GM21786 (cell line): ENCODE data around the gene SH3TC1.
A peak's percentile ranks its signal among the peaks of the same experiment; 100 is the strongest.

Experiments used
- ATAC-seq: cut with Tn5 transposase; IDR thresholded peaks from one replicate; pipeline ENCODE4 v1.9.1; 2021; ENCODE audit not compliant: unreplicated experiment

SH3TC1 gene

DNA sequence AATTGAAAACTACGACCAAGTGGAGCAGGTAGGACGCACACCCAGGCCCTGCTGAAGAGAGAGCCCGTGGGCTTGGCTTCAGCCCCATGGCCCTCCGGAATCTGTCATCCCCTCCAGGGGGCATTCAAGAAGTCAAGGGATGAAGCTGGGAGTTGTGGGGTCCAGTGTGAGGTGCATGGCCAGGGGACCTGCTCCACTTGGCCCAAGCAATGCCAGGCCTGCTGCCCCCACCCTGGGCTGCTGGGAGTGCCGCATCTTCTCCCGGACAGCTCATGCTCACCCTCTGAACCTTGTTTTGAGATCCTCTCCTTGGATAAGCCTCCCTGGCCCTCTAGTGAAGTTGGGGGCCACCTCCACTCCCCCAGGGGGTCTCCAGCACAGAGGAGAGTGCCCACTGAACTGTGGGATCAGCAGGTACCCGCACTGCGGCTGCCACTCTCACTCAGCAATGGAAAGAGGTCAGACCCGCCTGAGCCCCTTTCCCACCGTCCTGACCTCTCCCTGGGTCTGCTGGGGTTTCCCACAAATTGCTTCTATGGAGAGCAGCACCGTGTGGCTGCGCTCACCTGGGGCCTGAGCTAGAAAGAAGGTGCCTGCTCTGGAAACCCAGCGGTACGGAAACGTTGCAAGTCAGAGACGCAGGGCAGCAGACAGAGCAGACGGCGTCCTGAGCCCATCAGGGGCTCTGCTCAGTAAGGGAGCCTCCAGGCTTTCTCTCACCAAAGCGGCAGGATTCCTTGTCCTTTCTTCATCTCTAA is 35.5 kb upstream of the SH3TC1 start:
- no peak for ATAC-seq

DNA sequence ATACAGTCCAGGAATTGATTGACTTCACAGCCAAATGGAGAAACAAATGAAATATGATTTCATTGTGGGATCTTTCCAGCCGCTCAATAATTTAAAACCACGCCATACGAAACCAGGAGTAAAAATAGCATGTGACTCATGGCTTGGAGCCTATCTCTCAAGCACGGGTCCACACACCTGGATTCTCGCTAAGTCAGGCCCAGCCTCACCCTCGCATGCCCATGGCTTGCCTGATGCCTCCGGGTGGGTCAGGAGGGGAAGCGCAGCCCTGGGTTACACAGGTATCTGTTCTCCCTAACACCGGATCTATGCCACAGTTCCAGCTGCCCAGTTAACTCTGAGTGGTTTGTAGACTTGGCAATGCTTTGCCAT is 34.9 kb upstream of the SH3TC1 start:
- ATAC-seq: no peak

DNA sequence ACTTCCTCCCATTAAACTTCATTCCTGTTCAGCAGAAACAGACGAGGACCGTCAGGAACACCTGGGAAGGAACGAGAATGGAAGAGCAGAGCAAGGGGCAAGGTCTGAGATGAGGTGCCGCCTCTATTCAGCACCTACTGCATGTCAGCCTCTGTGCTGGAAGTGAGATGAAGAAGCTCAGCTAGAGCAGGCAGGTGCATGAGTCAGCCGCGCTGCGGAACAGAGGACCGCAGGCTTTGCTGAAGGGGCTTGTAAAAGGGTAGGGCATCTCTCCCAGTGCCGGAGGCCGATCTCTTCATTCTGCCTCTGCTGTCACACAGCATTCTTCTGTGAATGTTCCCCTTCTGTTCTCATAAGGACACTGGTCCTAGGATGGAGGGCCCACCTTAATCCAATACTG is 34.4 kb upstream of the SH3TC1 start:
- ATAC-seq: no peak

DNA sequence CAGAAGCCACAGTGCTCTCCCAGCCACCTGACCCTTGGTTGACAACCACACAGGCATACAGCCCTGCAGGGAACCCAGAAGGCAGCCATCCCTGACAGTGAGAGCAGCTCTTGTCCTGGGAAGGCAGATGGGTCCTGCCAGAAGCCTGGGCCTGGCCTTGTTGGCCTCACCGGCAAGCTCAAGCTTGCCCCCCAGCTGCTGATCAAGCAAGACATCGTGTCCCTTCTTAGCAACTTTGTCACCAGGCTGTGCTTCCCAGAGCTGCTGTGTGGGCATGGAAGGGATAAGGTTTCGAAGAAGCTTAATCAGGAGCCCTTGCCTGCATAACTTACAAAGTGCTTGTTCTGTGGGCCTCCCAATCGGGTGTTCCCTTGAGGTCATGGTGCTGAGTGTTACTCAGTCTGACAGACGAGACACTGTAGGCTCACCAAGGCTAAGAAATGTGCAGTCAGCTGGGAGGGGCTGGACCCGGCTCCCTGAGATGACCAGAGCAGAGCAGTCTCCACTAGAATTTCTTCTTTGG is 33.7 kb upstream of the SH3TC1 start:
- no peak for ATAC-seq

DNA sequence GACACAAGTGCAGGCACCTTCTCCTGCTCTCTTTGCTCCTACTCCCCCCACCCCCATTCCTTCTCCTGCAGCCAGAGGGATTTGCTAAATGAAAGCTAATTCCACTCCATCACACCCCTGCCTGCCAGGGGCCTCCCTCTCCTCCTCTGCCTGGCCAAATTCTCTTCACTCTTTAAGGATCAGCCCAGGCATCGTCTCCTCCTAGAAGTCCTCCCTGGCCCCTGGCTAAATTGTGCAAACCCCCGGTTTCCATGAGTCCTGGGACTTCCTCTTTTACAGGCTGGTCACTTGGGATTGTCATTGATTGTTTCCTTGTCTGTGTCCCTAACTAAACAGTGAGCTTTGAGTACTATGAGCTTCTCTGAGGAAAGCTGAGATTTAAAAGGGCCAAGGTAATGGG is 31.8 kb upstream of the SH3TC1 start:
- ATAC-seq: no peak

DNA sequence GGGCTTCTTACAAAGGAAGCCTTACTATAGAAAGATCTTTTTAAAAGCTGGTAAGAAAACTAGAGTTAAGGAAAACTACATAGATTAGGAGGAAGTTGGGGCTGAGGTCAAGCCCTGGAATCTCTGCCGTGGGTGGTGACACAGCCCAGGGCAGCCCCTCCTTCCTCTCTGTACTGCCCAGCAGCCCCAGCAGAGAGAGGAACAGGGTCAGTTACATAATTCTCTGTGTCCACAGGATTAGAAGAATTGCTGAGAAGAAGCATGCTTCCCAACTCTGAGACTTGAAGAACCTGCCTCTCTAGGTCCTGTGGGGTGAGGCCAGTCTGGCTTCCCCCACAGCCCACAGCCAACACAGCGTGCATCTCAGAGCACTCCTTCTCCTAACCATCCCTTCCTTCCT is 31.3 kb upstream of the SH3TC1 start:
- no peak for ATAC-seq

DNA sequence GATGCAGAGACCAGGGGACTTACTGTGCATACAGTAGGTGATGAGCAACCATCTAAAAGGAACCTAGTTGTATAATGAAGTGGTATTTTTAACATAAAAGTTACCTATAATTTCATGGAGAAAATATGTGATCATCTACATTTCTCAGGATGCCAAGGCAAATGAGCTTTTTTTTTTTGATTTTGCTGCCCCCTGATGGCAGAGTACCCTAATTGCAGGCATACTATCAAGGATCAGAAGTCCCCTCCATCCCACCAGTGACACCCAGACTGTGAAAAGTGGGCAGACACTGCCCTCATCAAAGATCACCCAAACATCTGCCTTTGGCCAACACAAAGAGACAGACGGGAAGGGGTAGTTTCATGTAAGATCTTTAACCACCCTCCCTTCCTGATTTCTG is 30.9 kb upstream of the SH3TC1 start:
- ATAC-seq: no peak

DNA sequence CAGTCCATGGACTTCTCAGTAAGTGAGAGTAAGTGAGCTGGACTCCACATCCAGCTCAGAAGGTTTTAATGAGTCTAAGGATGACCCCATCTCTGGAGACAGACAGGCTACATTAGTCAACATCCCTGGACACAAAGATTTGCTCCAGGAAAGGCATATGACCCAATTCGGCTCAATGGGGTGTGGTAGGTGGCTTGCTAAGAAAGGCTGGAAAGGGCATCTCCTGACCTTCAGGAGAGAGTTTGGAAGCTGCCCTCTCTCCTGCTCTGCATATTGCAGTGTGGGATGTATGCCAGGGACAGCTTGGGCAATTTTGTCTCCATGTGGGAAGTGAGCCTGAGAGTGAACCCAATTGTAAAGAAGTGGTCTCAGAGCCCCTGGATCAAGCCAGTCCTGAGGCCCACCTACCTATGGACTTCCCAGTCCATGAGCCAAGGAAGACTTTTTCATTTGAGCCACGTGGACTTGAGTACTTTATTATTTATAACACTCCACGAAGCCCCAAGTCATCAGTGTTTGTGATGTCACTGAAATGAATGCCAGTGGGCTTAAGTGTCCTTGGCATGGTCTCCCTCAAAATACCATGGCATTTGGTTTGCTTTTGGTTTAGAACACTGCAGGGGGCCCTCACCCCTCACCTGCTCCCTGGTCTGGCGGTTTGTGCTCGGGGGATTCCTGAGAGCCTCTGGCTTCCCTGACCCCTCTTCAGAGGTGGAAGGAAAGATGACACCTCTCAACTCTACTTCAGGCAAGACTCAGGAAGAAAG is 30.1 kb upstream of the SH3TC1 start:
- ATAC-seq: no peak

DNA sequence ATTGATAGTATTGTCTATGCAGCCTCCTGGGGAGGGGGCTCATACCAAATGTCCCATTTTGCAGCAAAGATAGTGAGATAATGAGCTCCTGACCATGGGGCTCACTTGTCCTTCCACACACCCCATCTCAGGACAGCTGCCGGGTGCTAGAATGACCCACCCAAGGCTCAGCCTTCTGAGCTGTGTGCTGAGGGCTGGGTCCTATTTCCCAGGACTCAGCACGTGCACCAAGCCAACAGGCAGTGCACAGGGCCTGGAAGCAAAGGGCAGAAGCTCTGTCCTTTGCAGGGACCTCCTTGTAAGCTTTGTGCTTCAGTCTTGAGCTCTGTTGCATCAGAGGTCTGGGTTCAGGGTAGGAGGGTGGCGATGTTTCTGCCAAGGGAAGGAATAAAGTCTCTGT is 29.3 kb upstream of the SH3TC1 start:
- no peak for ATAC-seq

DNA sequence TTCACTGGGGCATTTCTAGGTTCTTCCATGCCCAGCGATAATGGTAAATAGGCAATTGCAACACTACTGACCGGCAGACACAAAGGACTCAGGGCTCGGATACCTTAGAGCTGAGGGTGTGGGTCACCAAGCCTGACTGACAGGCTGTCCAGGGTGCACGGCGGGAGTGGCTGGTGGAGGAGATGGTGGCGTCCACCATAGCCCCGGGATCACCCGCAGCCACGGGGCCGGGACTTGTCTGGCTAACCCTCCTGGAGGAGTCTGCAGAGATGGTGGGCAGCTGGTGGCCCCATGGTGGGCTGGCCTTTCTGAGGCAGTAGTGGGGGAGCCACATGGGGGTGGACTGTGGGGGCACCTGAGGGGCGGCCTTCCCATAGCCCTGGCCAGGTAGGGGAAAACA is 28.7 kb upstream of the SH3TC1 start:
- ATAC-seq: no peak

DNA sequence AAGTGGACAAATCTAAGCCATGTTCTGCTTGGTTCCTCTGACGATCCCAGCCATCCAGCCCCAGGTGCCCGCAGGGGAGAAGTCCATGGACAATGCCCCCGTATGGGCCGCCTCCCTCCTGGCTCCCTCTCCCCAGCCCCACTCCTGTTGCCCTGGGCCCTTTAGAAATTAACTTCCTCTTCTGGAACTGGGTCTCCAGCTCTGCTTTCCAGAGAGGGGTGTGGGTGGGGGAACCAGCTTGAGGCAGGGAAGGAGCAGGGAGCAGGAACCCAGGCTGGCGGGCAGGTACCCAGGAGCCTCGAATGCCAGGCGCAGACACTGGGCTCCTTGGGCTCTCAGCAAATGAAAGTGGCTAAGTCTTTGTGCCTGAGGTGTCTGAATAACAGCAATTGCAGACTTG is 27.8 kb upstream of the SH3TC1 start:
- ATAC-seq: no peak

DNA sequence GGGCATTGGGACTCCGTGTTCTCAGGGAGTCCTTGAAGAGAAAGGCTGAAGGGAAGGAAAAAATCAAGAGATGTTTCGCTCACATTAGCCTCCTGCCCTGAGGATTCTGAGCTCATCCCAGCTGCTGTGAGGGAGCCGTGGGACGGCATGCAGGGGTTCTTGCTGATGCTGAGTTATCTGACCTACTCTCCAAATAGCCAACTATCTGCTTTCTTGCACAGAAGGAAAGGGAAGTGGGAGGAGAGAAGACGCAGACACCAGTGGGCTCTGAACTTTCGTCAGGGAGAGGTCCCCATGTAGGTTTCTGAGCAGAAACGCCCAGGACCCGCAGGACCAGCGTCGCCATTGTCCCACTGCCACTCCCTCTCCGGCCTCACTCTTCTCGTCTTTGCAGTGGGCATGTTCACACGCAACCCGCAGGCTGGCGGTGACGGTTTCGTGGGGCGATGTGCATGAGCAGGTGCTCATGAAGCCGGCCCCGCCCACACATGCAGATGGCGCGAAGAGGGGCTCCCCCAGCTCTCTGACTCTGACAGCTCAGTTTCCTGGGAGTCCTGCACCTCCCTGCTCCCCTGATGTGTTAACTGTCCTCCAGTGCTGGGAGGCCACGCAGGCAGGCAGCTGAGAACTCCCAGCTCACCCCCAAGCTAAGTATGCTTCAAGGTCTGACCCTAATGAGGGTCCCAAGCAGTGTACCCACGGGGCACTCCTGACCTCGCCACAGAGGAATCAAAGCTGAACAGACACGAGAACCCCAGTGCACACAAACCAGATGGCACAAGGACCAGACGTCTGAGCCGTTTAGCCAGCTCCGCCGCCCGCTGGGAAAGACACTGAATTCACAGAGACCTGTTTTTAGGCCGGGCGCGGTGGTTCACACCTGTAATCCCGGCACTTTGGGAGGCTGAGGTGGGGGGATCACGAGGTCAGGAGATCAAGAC is 26.8 kb upstream of the SH3TC1 start:
- peak; percentile 82 for ATAC-seq

DNA sequence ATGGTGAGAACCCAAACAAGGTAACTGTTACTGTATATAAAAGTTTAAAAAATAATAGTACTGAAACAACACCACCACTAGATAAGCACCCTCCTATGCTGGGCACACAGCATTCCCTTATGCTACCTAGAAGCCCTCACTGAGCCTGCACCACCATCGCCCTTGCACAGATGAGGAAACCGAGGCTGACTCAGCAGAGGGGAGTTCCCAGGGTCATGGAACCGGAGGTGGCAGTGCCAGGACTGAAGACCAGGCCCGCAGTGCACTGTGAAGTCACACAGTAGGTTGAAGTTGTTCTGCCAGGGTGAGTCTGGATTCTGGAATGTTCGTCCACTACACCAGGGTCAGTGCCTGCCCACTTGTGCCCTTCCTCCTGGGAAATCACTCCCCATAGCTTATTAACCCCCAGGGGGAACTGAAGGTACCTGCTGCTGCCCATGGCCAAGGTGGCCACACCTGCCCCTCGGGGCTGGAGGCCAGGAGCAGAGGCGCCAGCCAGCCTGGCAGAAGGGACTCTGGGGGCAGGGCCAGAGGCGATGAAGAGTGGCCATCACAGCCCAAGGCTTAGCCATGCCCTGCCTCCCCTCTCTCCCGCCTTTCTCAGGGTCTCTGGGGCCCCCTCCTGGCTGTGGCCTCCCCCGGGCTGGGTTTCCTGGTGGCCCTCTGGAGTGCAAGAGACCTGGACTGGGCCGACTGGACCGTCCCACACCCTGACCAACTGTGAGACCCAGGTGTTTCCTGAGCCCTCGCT is 25.4 kb upstream of the SH3TC1 start:
- no peak for ATAC-seq

DNA sequence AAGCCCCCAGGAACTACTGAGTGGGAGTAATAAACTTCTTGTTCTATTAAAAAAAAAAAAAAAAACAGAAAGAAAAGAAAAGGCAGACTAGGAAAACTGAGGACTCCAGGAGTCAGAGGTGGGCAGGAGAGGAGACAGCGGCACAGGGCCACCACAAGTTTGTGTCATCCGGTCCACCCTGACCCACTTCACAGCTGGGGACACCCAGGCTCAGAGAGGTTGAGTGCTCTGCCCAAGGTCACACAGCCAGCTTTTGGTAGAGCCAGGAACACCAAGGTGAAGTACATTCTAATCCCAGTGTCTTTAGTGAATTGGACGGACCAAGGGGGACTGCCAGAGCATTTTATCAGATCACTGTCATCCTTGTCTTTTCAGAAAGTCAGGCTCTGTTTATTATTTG is 24.1 kb upstream of the SH3TC1 start:
- no peak for ATAC-seq

DNA sequence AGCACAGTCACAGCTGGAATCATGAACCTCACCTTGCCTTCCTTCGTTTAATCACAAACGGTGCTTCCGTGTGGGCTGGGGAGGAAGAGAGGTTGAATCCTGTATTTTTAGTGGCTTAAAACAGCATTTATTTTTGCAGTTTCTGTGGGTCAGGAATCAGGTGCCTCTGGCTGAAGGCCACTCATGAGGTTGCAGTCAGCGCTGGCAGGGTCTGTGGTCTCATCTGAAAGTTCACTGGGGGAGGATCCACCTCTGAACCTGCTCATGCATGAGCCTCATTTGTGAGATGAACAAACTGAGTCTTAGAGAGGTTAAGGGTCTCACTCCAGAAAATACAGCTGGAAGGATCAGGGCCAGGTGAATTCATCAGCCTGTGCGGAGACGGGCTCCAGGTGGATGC is 23.4 kb upstream of the SH3TC1 start:
- no peak for ATAC-seq

DNA sequence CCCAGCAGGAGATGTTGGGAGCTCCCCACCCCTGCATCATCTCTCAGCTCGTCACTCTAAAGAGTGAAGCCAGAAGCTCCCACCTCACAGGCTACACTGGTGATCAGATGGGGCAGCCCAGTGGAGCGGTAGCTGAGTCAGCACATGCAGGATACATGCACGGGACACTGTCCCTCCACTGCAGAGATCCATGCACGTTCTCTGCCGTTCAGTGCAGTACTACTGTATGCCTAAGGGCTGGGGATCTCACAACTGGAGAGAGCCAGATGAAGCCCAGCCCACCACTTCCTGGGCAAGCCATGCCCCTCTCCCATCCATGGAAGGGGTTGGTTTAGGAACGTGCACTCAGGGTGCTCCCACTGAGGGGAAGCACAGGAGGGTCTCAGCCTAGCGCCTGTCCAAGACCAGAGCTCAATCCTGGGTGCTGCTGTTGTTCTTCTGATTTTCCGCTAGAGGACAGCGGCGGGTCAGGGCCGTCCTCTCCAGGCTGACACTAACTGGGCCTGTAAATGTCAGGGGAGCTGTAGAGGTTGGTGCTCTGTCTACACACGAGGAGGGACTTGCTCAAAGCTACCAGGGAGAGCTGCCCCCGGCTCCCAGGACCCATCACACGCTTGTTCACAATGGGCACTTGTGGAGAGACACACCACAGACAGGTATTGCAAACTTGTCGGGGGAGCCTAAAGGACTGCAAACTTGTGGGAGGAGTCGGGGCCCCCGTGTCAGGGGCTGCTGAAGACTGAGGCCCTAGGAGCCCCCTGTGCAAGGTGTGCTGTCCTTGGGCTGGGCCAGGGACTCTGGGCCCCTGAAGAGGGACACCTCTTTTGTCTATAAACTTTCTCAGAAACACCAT is 22.3 kb upstream of the SH3TC1 start:
- peak; percentile 71 for ATAC-seq

DNA sequence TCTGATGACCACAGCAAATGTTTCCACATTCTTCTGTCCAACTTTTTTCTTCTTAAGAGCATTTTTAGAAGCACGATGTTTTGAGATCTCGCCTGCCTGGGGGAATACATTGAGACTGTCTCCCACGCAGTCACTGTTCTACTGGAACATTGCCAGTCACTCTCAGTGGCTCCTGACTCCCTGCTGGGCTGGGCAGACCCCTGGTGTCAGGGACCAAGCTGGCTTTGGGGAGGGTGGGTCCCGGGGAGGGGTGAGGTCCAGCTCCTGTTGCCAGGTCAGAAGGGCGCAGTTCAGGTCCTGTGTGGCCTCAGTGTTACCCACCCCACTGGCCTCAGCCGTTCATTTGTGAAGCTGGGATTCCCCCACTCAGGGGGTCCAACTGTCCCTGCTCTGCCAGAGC is 21.5 kb upstream of the SH3TC1 start:
- no peak for ATAC-seq

DNA sequence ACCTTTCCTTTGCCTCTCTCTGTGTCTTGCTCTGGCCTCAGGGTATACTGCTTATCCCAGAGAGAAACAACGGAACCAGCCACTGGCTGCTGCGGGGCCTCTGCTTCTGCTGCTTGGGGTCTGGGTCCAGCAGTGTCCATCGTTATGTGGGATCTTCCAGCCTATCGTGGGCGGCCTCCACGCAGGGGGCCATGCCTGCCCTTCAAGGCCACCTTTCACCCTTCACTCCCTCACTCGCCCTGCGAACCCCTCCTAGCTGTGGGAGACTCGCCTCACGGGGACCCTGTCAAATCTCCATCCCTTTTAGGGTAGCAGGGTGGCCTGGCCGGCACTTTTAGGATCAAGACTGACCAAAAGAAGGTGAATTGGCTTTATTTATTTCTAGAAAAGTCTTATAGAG is 21.1 kb upstream of the SH3TC1 start:
- ATAC-seq: no peak

DNA sequence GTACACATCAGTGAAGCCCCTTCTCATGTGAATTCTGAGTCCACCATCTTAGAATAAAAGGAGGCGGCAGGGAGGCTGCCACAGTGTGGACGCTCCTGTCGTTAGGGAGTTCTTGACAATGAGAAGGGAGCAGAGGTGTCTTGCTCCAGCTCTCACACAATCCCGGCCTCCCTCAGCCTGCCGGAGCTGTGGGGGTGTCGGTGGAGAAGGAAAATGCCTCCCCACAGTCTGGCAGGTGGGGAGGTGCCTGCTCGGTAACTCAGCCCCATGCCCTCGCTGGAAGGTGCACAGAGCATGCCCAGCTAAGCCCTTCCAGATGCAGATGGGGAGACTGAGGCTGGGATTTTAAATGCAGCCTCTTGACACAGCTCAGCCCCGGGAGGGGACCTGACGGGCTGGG is 20.0 kb upstream of the SH3TC1 start:
- ATAC-seq: no peak

DNA sequence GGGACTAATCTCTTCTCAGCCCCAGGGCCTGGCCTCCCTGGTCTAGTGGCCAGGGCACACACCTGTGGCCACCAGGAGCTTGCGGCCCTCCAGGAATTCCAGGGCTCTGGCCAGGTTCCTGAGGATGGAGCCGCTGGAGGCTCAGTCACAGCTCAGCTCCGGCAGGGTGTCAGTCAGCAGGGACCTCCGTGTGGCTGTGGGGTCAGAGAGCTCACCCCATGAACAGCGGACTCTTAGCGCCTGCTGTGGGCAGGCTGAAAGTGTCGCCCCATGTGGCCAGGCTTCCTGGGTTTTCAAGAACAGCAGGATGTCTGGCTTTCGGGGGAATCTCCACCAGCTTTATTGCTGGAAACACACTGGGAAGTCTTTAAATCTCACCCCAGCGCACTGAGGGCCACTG is 19.3 kb upstream of the SH3TC1 start:
- no peak for ATAC-seq
